MCF 10A (cell line): Measurements from ENCODE around the gene EGFL7. TPM values are rescaled to one million over a fixed set of nuclear protein-coding genes. Genes with fewer than 3 reads are reported as not detected.
A peak's percentile ranks its signal among the peaks of the same experiment; 100 is the strongest.
"Not testable (repeated sequence)": the region's sequence is repeated elsewhere in the genome, so short reads cannot be mapped to it uniquely, and the experiment has no call there.

Experiments
- BruUV-seq: library from RNA; stranded (reverse); fragments of 400-500 nt; replicated peaks from 2 replicates; lab custom pipeline; 2021; lab: Mats Ljungman, UMichigan
- CTCF ChIA-PET: fragments of 300-600 bp; sonication (Branson Sonifier 250); formaldehyde crosslinking; extraction: SDS; loops from one replicate; lab custom pipeline; 2021; ENCODE audit warnings: antibody characterized with exemption, inconsistent platforms; lab: Yijun Ruan, JAX
- POLR2A ChIA-PET: fragments of 300-600, 350-650 bp; sonication (Branson Sonifier 250); formaldehyde crosslinking; extraction: SDS; loops from one replicate; lab custom pipeline; 2020; ENCODE audit warnings: antibody characterized with exemption, inconsistent platforms; lab: Yijun Ruan, JAX
- DNase-seq: peaks from one replicate; pipeline ENCODE4 v3.0.0-alpha.2; 2018; ENCODE audit not compliant: unreplicated experiment
- H3K27ac Mint-ChIP-seq: one replicate; pipeline ENCODE4 v1.8.0; 2022; ENCODE audit warnings: mild to moderate bottlenecking, low read depth, mixed read lengths; ENCODE audit not compliant: unreplicated experiment
- H3K27me3 Mint-ChIP-seq: one replicate; pipeline ENCODE4 v1.8.0; 2022; ENCODE audit warnings: mixed read lengths; ENCODE audit not compliant: insufficient read depth, unreplicated experiment
- H3K36me3 Mint-ChIP-seq: one replicate; pipeline ENCODE4 v1.8.0; 2022; ENCODE audit warnings: mild to moderate bottlenecking, moderate library complexity, mixed read lengths; ENCODE audit not compliant: insufficient read depth, unreplicated experiment
- H3K4me1 Mint-ChIP-seq: one replicate; pipeline ENCODE4 v1.8.0; 2022; ENCODE audit warnings: mixed read lengths; ENCODE audit not compliant: insufficient read depth, unreplicated experiment
- H3K4me3 Mint-ChIP-seq: one replicate; pipeline ENCODE4 v1.8.0; 2022; ENCODE audit warnings: mild to moderate bottlenecking, moderate library complexity, mixed read lengths; ENCODE audit not compliant: unreplicated experiment
- H3K9me3 Mint-ChIP-seq: one replicate; pipeline ENCODE4 v1.8.0; 2022; ENCODE audit warnings: mixed read lengths; ENCODE audit not compliant: unreplicated experiment
- intact Hi-C: fragments of 100-400 bp; cut with micrococcal nuclease; formaldehyde crosslinking; loops from 2 replicates; pipeline ENCODE4 v1.14.1; 2022
- total RNA-seq: library from RNA; stranded (reverse); gene quantifications from 2 replicates; pipeline ENCODE4 v1.2.3, GENCODE V29; 2022
- TF ChIP-seq, protein P1 (sequence below): fragments of 200-600 bp; IDR thresholded peaks from one replicate; pipeline ENCODE4 v1.8.0; 2022; ENCODE audit warnings: antibody characterized with exemption, mild to moderate bottlenecking; ENCODE audit not compliant: unreplicated experiment

The EGFL7 gene
- total RNA-seq, 1 experiment from 2014 or later, result 3.9 TPM

GRCh38 chr9:136710543-136710942 lies 47.8 kb downstream of the EGFL7 start:
- POLR2A ChIA-PET, result interaction anchor here (1.6 kb wide), 1 partner anchor 16 kb away, joined by 3 read pairs; no protein-coding TSS in a partner anchor
- Mint-ChIP-seq H3K36me3 (no peaks in the 10 kb centered on the region), H3K4me1 (no peaks in the 10 kb centered on the region), H3K27ac (peak overlapping the region; percentile 42), H3K27me3 (peaks cover 2% of the 10 kb centered on the region), H3K9me3 (no peaks in the 10 kb centered on the region), H3K4me3 (no peak overlapping the region)
- TF ChIP-seq, protein P1, sequence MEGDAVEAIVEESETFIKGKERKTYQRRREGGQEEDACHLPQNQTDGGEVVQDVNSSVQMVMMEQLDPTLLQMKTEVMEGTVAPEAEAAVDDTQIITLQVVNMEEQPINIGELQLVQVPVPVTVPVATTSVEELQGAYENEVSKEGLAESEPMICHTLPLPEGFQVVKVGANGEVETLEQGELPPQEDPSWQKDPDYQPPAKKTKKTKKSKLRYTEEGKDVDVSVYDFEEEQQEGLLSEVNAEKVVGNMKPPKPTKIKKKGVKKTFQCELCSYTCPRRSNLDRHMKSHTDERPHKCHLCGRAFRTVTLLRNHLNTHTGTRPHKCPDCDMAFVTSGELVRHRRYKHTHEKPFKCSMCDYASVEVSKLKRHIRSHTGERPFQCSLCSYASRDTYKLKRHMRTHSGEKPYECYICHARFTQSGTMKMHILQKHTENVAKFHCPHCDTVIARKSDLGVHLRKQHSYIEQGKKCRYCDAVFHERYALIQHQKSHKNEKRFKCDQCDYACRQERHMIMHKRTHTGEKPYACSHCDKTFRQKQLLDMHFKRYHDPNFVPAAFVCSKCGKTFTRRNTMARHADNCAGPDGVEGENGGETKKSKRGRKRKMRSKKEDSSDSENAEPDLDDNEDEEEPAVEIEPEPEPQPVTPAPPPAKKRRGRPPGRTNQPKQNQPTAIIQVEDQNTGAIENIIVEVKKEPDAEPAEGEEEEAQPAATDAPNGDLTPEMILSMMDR, result no peak
- BruUV-seq, result no TSS peak
- intact Hi-C loops, result no loop called here
- DNase-seq, result no peak
- CTCF ChIA-PET, result interaction anchor here (0.7 kb wide), 1 partner anchor 12 kb away, joined by 3 read pairs; no protein-coding TSS in a partner anchor

GRCh38 chr9:136711219-136711648 lies 48.5 kb downstream of the EGFL7 start:
- H3K4me3 Mint-ChIP-seq, H3K9me3 Mint-ChIP-seq, BruUV-seq, H3K4me1 Mint-ChIP-seq, H3K27me3 Mint-ChIP-seq, DNase-seq, intact Hi-C loops, H3K36me3 Mint-ChIP-seq: not testable (repeated sequence)
- H3K27ac Mint-ChIP-seq, result peak overlapping the region; percentile 42
- POLR2A ChIA-PET, result interaction anchor here (1.6 kb wide), 1 partner anchor 16 kb away, joined by 3 read pairs; no protein-coding TSS in a partner anchor
- CTCF ChIA-PET, result interaction anchor here (0.7 kb wide), 1 partner anchor 12 kb away, joined by 3 read pairs; no protein-coding TSS in a partner anchor

GRCh38 chr9:136711751-136712689 lies 49.3 kb downstream of the EGFL7 start, which contains the start of gene DIPK1B:
TSS of gene DIPK1B (plus strand) at chr9:136712572. CDS start at chr9:136712666, 94 bp downstream.
- no peak for DNase-seq
- H3K36me3 Mint-ChIP-seq, result no peaks in the 10 kb centered on the region
- peaks cover 10% of the 10 kb centered on the region for H3K27me3 Mint-ChIP-seq
- CTCF ChIA-PET, result no interaction called here
- H3K27ac Mint-ChIP-seq, result no peak within 1 kb of the TSS
- BruUV-seq, result no TSS peak
- TF ChIP-seq, protein P1, result no peak
- intact Hi-C loops, result no loop called here
- H3K9me3 Mint-ChIP-seq, result no peaks in the 10 kb centered on the region
- POLR2A ChIA-PET, result interaction anchor here (1.6 kb wide), 1 partner anchor 15 kb away, joined by 3 read pairs; no protein-coding TSS in a partner anchor
- H3K4me1 Mint-ChIP-seq, result no peaks in the 10 kb centered on the region
- H3K4me3 Mint-ChIP-seq, result no peak within 1 kb of the TSS

GRCh38 chr9:136712690-136713544 lies 50.2 kb downstream of the EGFL7 start:
- Mint-ChIP-seq H3K36me3 (no peaks in the 10 kb centered on the region), H3K4me1 (no peaks in the 10 kb centered on the region), H3K27ac (no peak overlapping the region), H3K27me3 (peaks cover 10% of the 10 kb centered on the region), H3K9me3 (no peaks in the 10 kb centered on the region), H3K4me3 (no peak overlapping the region)
- CTCF ChIA-PET, result interaction anchor here (0.8 kb wide), 1 partner anchor 13 kb away, joined by 3 read pairs; no protein-coding TSS in a partner anchor
- BruUV-seq, result no TSS peak
- intact Hi-C loops, result no loop called here
- DNase-seq, result no peak
- POLR2A ChIA-PET, result interaction anchor here (0.7 to 1.4 kb wide), 3 partner anchors 10 to 104 kb away, joined by 3 to 4 read pairs (median 3); no protein-coding TSS in a partner anchor
- TF ChIP-seq, protein P1, result no peak
